ENCODE data around the gene LPCAT2.

The LPCAT2 gene, protein sequence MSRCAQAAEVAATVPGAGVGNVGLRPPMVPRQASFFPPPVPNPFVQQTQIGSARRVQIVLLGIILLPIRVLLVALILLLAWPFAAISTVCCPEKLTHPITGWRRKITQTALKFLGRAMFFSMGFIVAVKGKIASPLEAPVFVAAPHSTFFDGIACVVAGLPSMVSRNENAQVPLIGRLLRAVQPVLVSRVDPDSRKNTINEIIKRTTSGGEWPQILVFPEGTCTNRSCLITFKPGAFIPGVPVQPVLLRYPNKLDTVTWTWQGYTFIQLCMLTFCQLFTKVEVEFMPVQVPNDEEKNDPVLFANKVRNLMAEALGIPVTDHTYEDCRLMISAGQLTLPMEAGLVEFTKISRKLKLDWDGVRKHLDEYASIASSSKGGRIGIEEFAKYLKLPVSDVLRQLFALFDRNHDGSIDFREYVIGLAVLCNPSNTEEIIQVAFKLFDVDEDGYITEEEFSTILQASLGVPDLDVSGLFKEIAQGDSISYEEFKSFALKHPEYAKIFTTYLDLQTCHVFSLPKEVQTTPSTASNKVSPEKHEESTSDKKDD

DNA sequence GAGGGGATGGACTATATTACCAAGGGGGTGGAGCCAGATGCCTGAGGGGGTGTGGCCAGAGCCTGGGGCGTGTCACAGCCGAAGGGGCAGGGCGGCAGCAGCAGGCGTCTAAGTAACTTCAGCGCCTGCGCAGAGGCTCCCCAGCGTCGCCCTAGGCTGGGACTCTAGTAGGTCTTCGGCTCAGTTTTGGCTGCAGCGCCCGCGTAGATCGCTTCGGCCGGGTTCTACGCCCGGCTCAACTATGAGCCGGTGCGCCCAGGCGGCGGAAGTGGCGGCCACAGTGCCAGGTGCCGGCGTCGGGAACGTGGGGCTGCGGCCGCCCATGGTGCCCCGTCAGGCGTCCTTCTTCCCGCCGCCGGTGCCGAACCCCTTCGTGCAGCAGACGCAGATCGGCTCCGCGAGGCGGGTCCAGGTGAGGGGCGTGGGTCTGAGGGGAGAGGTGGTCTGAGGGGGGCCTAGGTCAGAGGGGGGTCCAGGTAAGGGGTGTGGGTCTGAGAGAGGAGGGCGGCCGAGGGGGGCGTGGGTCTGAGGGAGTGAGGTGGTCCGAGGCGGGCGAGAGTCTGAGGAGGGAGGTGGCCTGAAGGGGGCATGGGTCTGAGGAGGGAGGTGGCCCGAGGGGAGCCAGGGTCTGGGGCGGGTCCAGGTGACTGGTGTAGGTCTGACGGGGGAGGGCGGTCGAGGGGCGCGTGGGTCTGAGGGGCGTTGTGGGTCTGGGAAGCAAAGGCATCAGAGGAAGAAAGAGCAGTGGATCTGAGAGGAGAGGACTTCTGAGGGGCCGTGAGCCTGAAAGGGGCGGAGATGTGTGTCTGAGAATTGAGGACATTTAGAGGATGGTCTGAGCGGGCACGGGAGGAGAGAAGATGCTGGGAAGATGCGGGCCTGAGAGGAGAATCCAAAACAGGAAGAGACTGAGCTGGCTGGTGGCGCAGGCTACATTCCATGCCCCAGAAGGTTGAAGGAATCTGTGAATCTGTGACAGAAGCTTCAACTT, at the start of gene LPCAT2:
LPCAT2 (plus strand) TSS at position 132 of the 991 bp plus-strand sequence; CDS start at position 242, 110 bp downstream.
- DNase-seq (ENCODE audit: low read depth, low spot score): peak; percentile 65

DNA sequence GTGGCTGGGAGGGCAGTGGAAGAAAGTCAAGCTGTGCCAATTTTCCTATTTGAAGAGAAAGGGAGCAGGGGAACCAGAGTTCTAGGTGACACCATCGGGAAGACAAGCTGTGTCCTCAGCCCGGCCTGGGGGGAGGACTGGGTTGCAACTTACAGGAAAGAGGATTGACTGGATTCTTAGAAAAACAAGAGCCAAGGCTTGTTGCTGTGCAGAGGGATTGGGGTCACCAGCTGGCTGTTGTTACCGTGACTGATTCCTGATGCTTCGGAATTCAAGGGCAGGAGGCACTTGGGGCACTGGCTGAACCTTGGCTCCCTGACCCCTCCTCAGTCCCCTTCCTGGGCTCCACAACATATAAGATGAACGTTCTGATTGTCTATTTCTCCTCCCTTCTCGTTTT, 46.6 kb upstream of the LPCAT2 start:
- DNase-seq (ENCODE audit: low read depth, low spot score): no peak

DNA sequence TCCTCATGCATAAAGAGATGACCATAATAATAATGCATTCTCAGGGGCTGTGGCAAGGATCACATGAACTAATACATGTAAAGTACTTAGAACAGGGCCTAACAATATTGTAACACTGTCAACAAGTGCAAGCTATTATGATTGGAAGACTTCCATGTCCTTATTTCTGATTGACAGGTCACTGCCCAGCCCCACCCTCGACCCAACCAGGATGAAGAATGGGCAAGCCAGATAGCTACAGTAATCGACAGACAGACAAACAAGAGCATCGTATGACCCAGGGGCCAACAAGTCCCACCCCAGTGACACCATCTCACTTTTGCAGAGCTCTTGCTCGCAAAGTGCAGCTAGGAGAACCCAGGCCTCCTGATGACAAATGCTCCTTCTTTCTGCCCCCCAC, 44.5 kb upstream of the LPCAT2 start:
- DNase-seq (ENCODE audit: low read depth, low spot score): no peak

DNA sequence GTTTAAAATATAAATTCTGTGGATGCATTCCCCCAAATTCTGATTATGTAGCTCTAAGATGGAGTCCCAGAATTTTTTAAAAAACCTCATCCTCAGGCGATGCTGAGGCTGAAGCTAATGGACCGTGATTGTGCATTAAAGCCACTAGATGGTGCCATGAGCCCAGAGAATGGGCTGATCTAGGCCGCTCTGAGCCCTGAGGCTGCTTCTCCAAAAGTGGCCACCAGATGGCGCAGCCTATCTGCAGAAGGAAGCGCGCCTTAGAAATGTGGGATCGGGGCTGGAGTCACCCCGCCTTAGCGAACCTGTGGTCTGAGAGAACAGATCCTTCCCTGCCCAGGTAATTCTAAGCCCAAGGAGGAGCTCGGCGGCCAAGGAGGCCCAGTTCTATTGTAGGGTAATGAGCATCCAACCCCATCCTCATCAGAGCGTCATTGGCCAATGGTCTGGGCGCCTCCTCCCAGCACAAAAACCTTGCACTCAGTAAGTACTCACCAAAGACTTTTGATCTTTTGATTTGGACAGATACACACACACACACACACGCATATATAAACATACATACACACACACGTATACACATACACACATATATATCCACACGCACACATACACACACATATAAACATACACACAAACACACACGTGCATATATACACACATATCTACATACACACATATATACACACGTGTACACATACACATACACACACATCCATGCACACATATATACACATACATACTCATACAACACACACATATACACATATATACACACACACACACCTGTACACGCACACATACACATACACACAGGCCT, 43.6 kb upstream of the LPCAT2 start:
- peak; percentile 76 for DNase-seq (ENCODE audit: low read depth, low spot score)

DNA sequence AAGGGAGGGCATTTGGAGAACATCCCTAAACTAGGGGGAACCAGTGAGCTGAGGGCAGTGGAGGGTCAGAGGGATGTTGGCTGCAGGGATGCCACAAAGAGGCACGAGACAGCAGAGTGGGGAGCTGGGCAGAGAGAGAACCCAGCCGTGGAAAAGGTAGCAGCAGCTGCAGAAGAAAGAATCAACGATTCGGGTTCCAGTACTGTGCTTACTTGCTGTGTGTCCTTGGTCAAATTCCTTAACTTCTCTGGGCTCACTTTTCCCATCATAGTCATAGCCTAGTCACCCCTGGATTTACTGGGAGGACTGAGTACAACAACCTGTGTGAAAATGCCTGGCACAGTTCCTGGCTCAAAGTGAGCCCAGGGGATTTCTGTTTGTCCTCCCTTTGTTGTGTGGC, 42.7 kb upstream of the LPCAT2 start:
- DNase-seq (ENCODE audit: low read depth, low spot score): no peak

DNA sequence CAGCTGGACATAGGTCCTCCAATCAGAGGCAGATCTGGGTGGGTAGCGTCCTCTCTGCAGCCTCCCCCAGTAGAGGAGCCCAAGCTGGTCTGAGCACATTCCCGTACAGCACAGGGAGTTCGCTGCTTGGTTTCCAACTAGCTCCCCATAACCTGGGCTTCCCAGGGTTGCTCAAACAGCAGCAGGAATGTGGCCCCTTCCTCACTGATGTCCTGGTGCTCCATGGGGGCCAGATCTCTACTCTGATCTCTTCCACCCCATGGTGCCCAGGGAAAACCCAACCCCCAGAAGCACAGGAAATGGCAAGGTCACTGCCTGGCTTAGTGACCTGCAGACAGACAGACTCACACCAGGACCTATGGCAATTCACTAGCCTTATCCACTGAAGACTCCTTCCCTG, 41.0 kb upstream of the LPCAT2 start:
- DNase-seq (ENCODE audit: low read depth, low spot score): no peak

DNA sequence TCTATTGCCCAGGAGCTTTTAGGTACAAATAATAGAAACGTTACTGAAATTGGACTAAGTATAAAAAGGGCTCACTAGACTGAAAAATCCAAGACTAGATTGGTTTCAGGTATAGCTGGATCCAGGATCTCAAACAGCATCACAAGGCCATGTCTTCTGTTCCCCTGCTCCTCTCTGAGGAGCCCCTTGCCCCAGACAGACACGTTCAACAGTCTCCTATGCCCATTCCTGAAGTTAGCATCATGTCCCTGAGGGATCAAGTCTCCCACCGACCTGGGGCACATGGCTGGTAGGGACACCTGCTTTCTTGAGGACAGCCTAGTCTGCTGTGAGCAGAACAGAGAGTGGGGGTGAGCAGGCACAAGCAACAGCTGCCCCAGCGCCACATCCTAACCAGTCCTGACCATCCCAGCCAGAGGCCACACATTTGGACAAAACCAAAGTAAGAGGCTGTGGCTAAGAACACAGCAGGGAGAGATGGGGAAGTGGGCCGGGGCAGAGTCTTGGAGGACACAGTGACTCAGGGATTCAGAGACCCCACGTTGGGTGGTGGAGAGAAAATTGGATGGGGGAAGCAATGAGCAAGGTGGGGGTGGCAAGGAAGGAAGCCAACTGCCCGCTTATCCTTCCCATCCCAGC, 40.4 kb upstream of the LPCAT2 start:
- DNase-seq (ENCODE audit: low read depth, low spot score): no peak

DNA sequence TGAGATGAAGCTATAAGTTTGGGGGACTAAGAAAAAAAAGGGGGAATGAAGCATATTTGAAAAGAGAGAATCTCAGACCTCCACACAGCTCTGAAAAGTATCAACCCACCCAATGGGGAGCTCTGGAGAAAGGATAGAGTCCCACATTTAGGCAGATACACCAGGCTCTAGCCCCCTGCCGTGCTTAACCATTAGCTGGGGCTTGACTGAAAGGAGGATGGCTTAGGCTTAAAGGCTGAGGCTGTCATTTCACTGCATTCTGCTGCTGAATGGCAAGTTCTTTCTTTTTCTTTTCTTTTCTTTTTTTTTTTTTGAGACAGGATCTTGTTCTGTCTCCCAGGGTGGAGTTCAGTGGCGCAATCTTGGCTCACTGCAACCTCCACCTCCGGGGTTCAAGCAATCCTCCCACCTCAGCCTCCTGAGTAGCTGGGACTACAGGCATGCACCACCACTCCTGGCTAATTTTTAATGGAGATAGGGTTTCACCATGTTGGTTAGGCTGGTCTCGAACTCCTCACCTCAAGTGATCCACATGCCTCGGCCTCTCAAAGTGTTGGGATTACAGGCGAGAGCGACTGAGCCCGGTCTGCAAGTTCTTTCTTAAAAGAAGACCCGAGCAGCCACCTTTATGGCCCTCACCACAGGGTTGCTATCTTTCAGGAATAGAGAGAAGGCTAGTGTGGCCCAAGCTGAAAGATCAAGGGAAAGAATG, 38.9 kb upstream of the LPCAT2 start:
- DNase-seq (ENCODE audit: low read depth, low spot score): no peak

DNA sequence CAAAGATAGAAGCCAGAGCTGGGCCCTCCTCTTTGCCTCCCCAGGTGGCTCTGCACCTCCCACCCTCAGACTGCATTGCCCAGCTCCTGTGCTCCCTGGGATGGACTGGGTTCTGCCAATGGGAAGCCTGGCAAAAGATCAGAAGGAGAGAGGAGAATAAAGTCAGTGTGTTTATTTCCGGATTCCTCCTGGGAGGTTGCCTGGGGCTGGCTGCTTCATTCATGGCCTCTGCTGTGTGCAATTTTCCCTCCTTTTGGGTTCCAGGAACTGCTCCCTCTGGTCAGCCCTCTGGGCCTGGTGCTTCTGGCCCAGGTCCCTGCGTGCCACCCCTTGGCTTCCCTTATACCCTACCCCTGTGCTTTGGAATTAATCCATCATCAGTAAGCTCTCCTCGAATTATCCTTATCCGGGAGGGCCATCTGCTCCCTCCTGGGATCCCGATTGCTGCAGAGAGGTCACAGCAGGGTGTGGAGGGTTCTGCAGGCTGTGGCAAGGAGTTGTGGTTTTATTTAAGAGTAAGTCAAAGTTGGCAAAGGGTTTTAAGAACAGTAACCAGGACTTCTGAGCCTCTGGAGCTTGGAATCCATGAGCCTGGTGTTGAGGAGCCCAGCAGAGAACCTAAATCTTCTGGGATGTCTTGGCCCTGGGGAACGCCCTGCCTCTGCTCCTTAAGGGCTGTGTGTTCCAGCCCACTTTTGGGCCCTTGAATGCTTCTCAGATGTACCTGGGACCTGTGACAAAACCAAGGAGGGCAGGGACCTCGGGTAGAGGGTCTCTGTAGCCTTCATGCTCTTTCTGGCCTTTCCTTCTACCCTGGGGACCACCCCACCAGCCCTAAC, 38.1 kb upstream of the LPCAT2 start:
- DNase-seq (ENCODE audit: low read depth, low spot score): peak; percentile 83

DNA sequence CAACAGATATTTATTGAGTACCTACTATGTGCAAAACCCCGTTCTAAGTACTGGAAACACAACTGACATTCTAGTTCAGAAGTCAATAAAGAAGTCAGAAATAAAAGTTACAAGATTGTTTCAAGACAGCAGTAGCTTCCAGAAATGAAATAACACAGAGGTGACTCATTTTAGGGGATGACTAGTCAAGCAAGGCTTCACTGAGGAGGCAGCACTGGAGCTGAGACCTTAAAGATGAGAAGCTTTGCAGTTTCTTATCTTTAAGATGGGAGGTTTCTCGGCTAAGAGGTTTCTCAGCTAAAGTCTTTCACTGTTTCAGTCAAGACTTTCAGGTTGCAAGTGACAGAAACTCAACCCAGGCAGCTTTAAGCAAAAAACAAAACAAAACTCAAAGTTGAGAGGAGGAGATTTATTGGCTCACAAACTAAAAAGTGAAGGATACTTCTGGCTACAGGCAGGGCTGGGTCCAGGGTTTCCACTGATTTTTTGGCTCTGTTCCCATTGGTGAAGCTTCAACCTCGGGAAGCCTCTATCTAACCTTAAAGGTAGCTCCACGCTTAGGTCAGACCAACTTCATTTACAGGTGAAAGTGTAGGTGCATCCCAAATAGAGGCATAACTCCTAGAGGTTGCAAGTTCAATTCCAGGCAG, 37.3 kb upstream of the LPCAT2 start:
- no peak for DNase-seq (ENCODE audit: low read depth, low spot score)

DNA sequence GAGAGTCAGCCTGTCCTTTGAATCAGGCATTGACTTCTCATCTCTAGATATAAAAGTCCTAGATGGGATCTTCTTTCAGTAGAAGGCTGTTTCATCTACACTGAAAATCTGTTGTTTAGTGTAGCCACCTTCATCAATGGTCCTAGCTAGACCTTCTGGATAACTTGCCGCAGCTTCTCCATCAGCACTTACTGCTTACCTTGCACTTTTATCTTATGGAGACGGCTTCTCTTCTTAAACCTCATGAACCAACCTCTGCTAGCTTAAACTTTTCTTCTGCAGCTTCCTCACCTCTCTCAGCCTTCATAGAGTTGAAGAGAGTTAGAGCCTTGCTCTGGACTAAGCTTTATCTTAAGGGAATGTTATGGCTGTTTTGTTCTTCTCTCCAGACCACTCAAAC, 35.3 kb upstream of the LPCAT2 start:
- no peak for DNase-seq (ENCODE audit: low read depth, low spot score)

DNA sequence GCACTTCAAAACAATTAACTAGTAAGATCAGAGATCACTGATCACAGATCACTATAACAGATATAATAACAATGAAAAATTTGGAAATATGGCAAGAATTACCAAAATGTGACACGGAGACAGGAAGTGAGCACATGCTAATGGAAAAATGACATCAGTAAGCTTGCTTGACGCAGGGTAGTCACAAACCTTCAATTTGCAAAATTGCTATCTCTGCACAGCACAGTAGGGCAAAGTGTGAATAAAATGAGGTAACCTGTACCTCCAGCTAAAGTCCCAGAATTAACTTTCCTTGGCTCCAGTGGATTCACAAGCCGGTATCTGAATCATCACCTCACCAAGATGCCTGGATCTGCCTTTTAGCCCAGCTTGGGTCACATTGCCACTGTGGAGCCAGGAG, 34.1 kb upstream of the LPCAT2 start:
- DNase-seq (ENCODE audit: low read depth, low spot score): no peak

DNA sequence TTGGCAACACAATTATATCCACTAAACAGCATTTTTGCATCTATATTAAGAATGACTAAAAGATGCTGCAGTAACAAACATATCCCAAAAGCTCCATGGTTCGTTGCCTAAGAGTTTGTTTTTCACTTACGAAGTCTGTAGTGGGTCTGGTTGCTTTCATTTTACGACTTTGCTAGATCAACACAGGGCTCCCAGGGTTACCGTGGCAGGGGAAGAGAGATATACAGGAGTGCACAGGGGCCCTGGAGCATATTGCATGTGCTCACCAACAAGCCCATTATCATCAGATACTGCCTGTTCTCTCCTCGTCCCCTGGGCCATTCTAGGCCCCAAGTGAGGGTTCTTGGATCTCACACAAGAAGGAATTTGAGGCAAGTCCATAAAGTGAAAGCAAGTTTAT, 33.0 kb upstream of the LPCAT2 start:
- DNase-seq (ENCODE audit: low read depth, low spot score): no peak

DNA sequence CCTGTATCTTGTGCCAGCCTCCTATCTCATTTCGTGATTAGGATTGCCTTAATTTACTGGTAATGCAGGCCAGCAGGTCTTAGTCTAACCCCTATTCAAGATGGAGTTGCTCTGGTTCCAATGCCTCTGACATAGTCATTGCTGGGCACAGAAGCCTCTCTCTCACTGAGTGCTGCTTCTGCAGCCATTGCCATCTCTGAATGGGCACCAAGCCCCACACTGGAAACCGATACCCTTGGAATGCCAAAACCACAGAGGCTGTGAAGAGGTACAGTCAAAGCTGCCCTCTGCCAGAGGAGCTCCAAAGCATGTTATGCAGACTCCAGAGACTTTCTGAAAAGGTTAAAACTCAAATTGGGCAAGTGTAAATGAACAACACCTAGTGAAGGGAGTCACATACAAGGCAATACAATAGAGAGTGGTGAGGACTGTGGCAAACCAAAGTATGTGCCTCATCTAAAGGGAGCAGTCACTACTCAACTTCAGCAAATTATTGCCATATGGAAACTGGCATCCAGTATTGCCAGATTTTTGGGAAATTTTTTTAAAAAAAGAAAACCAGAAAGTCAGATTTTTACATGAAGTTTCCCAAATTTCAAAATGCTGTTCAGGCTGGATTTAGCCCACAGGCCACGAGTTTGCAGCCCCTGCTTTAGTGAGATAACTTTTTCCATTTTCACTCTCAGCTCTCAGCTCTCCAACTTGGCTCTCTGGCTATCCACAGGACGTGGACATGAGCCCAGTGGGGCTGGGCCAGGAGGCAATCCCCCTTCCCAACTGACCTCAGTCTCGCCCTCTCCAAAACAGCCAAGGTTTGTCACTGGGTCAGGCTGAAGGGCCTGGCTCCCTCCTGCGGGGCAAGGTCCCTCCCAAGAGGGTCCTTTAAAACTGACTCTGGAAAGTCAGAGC, 32.0 kb upstream of the LPCAT2 start:
- no peak for DNase-seq (ENCODE audit: low read depth, low spot score)

DNA sequence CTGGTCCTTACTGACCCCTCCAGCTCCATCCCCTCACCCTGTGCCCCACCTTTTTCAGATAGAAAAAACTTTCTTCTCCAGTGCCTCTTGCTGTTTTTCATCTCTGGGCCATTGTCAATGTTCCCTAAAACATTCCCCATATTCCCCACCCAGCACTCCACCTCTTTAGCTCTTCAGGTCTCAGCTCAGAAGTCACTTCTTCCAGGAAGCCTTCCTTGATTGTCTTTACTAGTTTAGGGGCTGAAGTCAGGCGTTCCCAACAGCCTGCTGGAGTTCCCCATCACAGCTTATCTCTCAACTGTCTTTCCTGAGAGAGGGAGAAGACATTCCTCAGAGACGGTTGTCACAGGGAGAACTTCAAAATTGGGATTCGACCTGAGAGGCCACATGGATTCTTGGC, 31.1 kb upstream of the LPCAT2 start:
- no peak for DNase-seq (ENCODE audit: low read depth, low spot score)

DNA sequence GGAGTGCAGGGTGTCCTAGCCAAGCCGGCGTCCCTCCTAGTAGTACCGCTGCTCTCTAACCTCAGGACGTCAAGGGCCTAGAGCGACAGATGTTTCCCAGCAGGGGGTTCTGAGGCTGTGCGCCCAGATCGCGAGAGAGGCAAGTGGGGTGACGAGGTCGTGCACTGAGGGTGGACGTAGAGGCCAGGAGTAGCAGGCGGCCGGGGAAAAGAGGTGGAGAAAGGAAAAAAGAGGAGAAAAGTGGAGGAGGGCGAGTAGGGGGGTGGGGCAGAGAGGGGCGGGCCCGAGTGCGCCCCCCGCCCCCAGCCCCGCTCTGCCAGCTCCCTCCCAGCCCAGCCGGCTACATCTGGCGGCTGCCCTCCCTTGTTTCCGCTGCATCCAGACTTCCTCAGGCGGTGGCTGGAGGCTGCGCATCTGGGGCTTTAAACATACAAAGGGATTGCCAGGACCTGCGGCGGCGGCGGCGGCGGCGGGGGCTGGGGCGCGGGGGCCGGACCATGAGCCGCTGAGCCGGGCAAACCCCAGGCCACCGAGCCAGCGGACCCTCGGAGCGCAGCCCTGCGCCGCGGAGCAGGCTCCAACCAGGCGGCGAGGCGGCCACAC, 29.9 kb upstream of the LPCAT2 start, which contains the start of gene MMP2:
MMP2 (plus strand) TSS at position 372 of the 603 bp plus-strand sequence. CDS start 282 bp downstream, outside the sequence.
- peak; percentile 47 for DNase-seq (ENCODE audit: low read depth, low spot score)

All from smooth muscle cell of the brain vasculature (primary cell).